CD4-positive, CD25-positive, alpha-beta regulatory T cell (primary cell): ENCODE data around the gene GATA5. TPM values are rescaled to one million over a fixed set of nuclear protein-coding genes. Genes with fewer than 3 reads are reported as not detected.

ENCODE experiments used
- ATAC-seq, 2 donors: fragments of 150-1000 bp; cut with Tn5 transposase; one replicate each; pipeline ENCODE4 v1.10.0; 2021; ENCODE audit warnings: low read depth in 2 of 2, moderate number of reproducible peaks in 2 of 2, moderate library complexity in 1 of 2
- DNase-seq, 3 donors: peaks; one replicate each; pipeline versions ENCODE4 v3.0.0 to v3.0.0-alpha.2; 2012 to 2022; ENCODE audit warnings: mixed read lengths in 1 of 3
- H3K27ac ChIP-seq: one replicate; pipeline ENCODE4 v1.7.0; 2013; ENCODE audit warnings: mild to moderate bottlenecking, low read length; ENCODE audit not compliant: insufficient read depth, poor library complexity, severe bottlenecking
- H3K27me3 ChIP-seq: one replicate; pipeline ENCODE4 v1.7.0; 2013; ENCODE audit warnings: low read length; ENCODE audit not compliant: control insufficient read depth, insufficient read depth
- H3K36me3 ChIP-seq: one replicate; pipeline ENCODE4 v1.7.0; 2013; ENCODE audit warnings: mild to moderate bottlenecking, low read length, moderate library complexity; ENCODE audit not compliant: control insufficient read depth, insufficient read depth
- H3K4me1 ChIP-seq: 2 replicates; pipeline ENCODE4 v1.7.0; 2013; ENCODE audit warnings: mild to moderate bottlenecking, low read length; ENCODE audit not compliant: insufficient read depth, control insufficient read depth, poor library complexity, severe bottlenecking
- H3K4me3 ChIP-seq: one replicate; pipeline ENCODE4 v1.7.0; 2013; ENCODE audit warnings: low read depth, mild to moderate bottlenecking, low read length, moderate library complexity
- H3K9me3 ChIP-seq, 2 experiments: 1 replicate in 1 of 2; 2 replicates in 1 of 2; pipeline ENCODE4 v1.7.0; 2013; ENCODE audit warnings: low read length in 2 of 2, mild to moderate bottlenecking in 1 of 2, moderate library complexity in 1 of 2; ENCODE audit not compliant: control insufficient read depth in 2 of 2
- H3K27ac Mint-ChIP-seq, 3 donors: one replicate each; pipeline ENCODE4 v1.8.0; 2020 to 2022; ENCODE audit warnings: mild to moderate bottlenecking in 3 of 3, mixed read lengths in 3 of 3, moderate library complexity in 2 of 3
- H3K27me3 Mint-ChIP-seq: one replicate; pipeline ENCODE4 v1.8.0; 2022; ENCODE audit warnings: mild to moderate bottlenecking, mixed read lengths
- H3K36me3 Mint-ChIP-seq: one replicate; pipeline ENCODE4 v1.8.0; 2020; ENCODE audit warnings: mixed read lengths
- H3K4me1 Mint-ChIP-seq, 4 donors: one replicate each; pipeline ENCODE4 v1.8.0; 2020 to 2022; ENCODE audit warnings: mixed read lengths in 4 of 4, mild to moderate bottlenecking in 1 of 4
- H3K4me3 Mint-ChIP-seq, 4 donors: one replicate each; pipeline ENCODE4 v1.8.0; 2020 to 2022; ENCODE audit warnings: mild to moderate bottlenecking in 4 of 4, mixed read lengths in 4 of 4, moderate library complexity in 3 of 4
- H3K9me3 Mint-ChIP-seq, 7 donors: one replicate each; pipeline ENCODE4 v1.8.0; 2020 to 2022; ENCODE audit warnings: mixed read lengths in 7 of 7, mild to moderate bottlenecking in 3 of 7, moderate library complexity in 2 of 7
- polyA plus RNA-seq, 4 donors: library from polyadenylated mRNA; unstranded; fragments of 300-500 nt; fragmentation: Illumina TruSeq; gene quantifications; one replicate each; pipeline ENCODE4 v1.2.3, GENCODE V29; 2021
- total RNA-seq: library from RNA; stranded (reverse); gene quantifications from one replicate; pipeline ENCODE4 v1.2.3, GENCODE V29; 2022

GATA5 gene
- total and polyA plus RNA-seq, 5 donors from 2014 or later = not detected

GRCh38 chr20:62416651-62417637, 58.9 kb downstream of the GATA5 start:
- ATAC-seq = no peak
- no peaks in the 10 kb centered on the region for H3K27me3 Mint-ChIP-seq
- no peak overlapping the region for H3K4me3 Mint-ChIP-seq
- H3K4me1 Mint-ChIP-seq = no peaks in the 10 kb centered on the region
- DNase-seq = no peak
- H3K9me3 Mint-ChIP-seq = no peaks in the 10 kb centered on the region
- Histone ChIP-seq H3K27ac (no peak overlapping the region), H3K4me1 (no peaks in the 10 kb centered on the region), H3K9me3 (no peaks in the 10 kb centered on the region), H3K36me3 (no peaks in the 10 kb centered on the region), H3K27me3 (no peaks in the 10 kb centered on the region), H3K4me3 (no peak overlapping the region)
- no peaks in the 10 kb centered on the region for H3K36me3 Mint-ChIP-seq
- no peak overlapping the region for H3K27ac Mint-ChIP-seq

GRCh38 chr20:62415354-62416111, 60.3 kb downstream of the GATA5 start:
- H3K36me3 Mint-ChIP-seq = no peaks in the 10 kb centered on the region
- no peaks in the 10 kb centered on the region for H3K9me3 ChIP-seq
- no peaks in the 10 kb centered on the region for H3K9me3 Mint-ChIP-seq
- no peaks in the 10 kb centered on the region for H3K4me1 ChIP-seq
- H3K27me3 ChIP-seq = no peaks in the 10 kb centered on the region
- no peak overlapping the region for H3K27ac Mint-ChIP-seq
- H3K4me1 Mint-ChIP-seq = no peaks in the 10 kb centered on the region
- DNase-seq = no peak
- ATAC-seq = no peak
- H3K27ac ChIP-seq = no peak overlapping the region
- no peaks in the 10 kb centered on the region for H3K36me3 ChIP-seq
- H3K4me3 Mint-ChIP-seq = no peak overlapping the region
- H3K27me3 Mint-ChIP-seq = no peaks in the 10 kb centered on the region
- no peak overlapping the region for H3K4me3 ChIP-seq

GRCh38 chr20:62413896-62414481, 61.8 kb downstream of the GATA5 start:
- Histone ChIP-seq H3K27me3 (no peaks in the 10 kb centered on the region), H3K9me3 (no peaks in the 10 kb centered on the region), H3K4me1 (peaks cover 9% of the 10 kb centered on the region), H3K27ac (no peak overlapping the region), H3K36me3 (no peaks in the 10 kb centered on the region), H3K4me3 (no peak overlapping the region)
- H3K27ac Mint-ChIP-seq = no peak overlapping the region
- H3K9me3 Mint-ChIP-seq = no peaks in the 10 kb centered on the region
- DNase-seq (no peak), ATAC-seq (no peak)
- peaks cover 0 to 11% (median 0%) of the 10 kb centered on the region in 4 donors for H3K4me1 Mint-ChIP-seq
- no peaks in the 10 kb centered on the region for H3K36me3 Mint-ChIP-seq
- no peaks in the 10 kb centered on the region for H3K27me3 Mint-ChIP-seq
- H3K4me3 Mint-ChIP-seq = no peak overlapping the region

Other genes starting within 250 kb of the GATA5 start
- gene OSBPL2, start 237.5 kb downstream of the GATA5 start, total RNA-seq = 85.2 TPM
- gene OSBPL2, start 237.5 kb downstream of the GATA5 start, polyA plus RNA-seq = 10 to 100 TPM; 19.3 to 23.3 (median 22.0) TPM
- gene ADRM1, start 173.0 kb downstream of the GATA5 start, total RNA-seq = 67.9 TPM
- 100 to 1,000 TPM in 3 of 4 donors, 10 to 100 TPM in 1; 89.4 to 117 (median 103) TPM for gene ADRM1, start 173.0 kb downstream of the GATA5 start, polyA plus RNA-seq
- 0.91 TPM for gene LAMA5, start 108.7 kb downstream of the GATA5 start, total RNA-seq
- gene LAMA5, start 108.7 kb downstream of the GATA5 start, polyA plus RNA-seq = under 1 TPM in 1 of 4 donors, not detected in 3; 0.30 TPM
- gene RPS21, start 88.9 kb downstream of the GATA5 start, total RNA-seq = 1,991 TPM
- gene RPS21, start 88.9 kb downstream of the GATA5 start, polyA plus RNA-seq = 1,000 to 10,000 TPM; 1,945 to 3,094 (median 2,628) TPM
- gene CABLES2, start 68.7 kb downstream of the GATA5 start, total RNA-seq = 7.0 TPM
- gene CABLES2, start 68.7 kb downstream of the GATA5 start, polyA plus RNA-seq = 1 to 10 TPM in 2 of 4 donors, under 1 TPM in 2; 0.49 to 1.7 (median 1.1) TPM
- gene RBBP8NL, start 48.5 kb downstream of the GATA5 start, total RNA-seq = not detected
- gene RBBP8NL, start 48.5 kb downstream of the GATA5 start, polyA plus RNA-seq = not detected
- gene SLCO4A1, start 166.5 kb upstream of the GATA5 start, total RNA-seq = 7.4 TPM
- 1 to 10 TPM; 1.8 to 2.9 (median 2.7) TPM for gene SLCO4A1, start 166.5 kb upstream of the GATA5 start, polyA plus RNA-seq
- 0.37 TPM for gene NTSR1, start 232.8 kb upstream of the GATA5 start, total RNA-seq
- gene NTSR1, start 232.8 kb upstream of the GATA5 start, polyA plus RNA-seq = under 1 TPM in 1 of 4 donors, not detected in 3; 0.11 TPM